WERI-Rb-1 (cell line): ENCODE measurements around the gene CNTN5.

Experiments used
- DNase-seq: peaks from one replicate; pipeline ENCODE4 v3.0.0-alpha.2; 2020
- H3K27ac ChIP-seq: fragments of 250-450 bp; sonication (Bioruptor Pico); 2 replicates; pipeline ENCODE4 v1.5.1; 2020; ENCODE audit warnings: mild to moderate bottlenecking, moderate library complexity
- H3K27me3 ChIP-seq: fragments of 250-450 bp; sonication (Bioruptor Pico); 2 replicates; pipeline ENCODE4 v1.5.1; 2021; ENCODE audit warnings: mild to moderate bottlenecking, low read depth, moderate library complexity; ENCODE audit not compliant: insufficient read depth, severe bottlenecking
- H3K36me3 ChIP-seq: fragments of 250-450 bp; sonication (Bioruptor Pico); 2 replicates; pipeline ENCODE4 v1.5.1; 2020; ENCODE audit warnings: mild to moderate bottlenecking, moderate library complexity
- H3K4me3 ChIP-seq: 2 replicates; pipeline ENCODE4 v1.5.1; 2011; ENCODE audit warnings: low read depth, mild to moderate bottlenecking, control low read depth, low read length
- H3K9me3 ChIP-seq: fragments of 250-450 bp; sonication (Bioruptor Pico); 2 replicates; pipeline ENCODE4 v1.5.1; 2021; ENCODE audit warnings: mild to moderate bottlenecking, moderate library complexity; ENCODE audit not compliant: severe bottlenecking
- CTCF ChIP-seq: IDR thresholded peaks from 2 replicates; pipeline ENCODE4 v1.5.1; 2011; ENCODE audit warnings: low read depth, mild to moderate bottlenecking, control low read depth, inconsistent platforms, low read length

The CNTN5 gene

GRCh38 chr11:99565333-99565732 is 544.6 kb downstream of the CNTN5 start:
- H3K27ac ChIP-seq = no peak overlapping the region
- no peak for DNase-seq
- no peaks in the 10 kb centered on the region for H3K27me3 ChIP-seq
- no peak for TF ChIP-seq CTCF
- H3K4me3 ChIP-seq = no peak overlapping the region
- no peaks in the 10 kb centered on the region for H3K9me3 ChIP-seq
- H3K36me3 ChIP-seq = no peaks in the 10 kb centered on the region

GRCh38 chr11:99567334-99567956 is 546.7 kb downstream of the CNTN5 start:
- Histone ChIP-seq H3K36me3 (no peaks in the 10 kb centered on the region), H3K9me3 (no peaks in the 10 kb centered on the region), H3K4me3 (no peak overlapping the region), H3K27ac (no peak overlapping the region), H3K27me3 (no peaks in the 10 kb centered on the region)
- no peak for DNase-seq
- TF ChIP-seq CTCF = no peak

GRCh38 chr11:99568808-99569207 is 548.1 kb downstream of the CNTN5 start:
- Histone ChIP-seq H3K27ac (no peak overlapping the region), H3K27me3 (no peaks in the 10 kb centered on the region), H3K9me3 (no peaks in the 10 kb centered on the region), H3K36me3 (no peaks in the 10 kb centered on the region), H3K4me3 (no peak overlapping the region)
- DNase-seq = no peak
- TF ChIP-seq CTCF = no peak

GRCh38 chr11:99571094-99571493 is 550.3 kb downstream of the CNTN5 start:
- no peak for DNase-seq
- TF ChIP-seq CTCF = no peak
- H3K27me3 ChIP-seq = no peaks in the 10 kb centered on the region

GRCh38 chr11:99584830-99585229 is 564.1 kb downstream of the CNTN5 start:
- H3K36me3 ChIP-seq = no peaks in the 10 kb centered on the region
- H3K27me3 ChIP-seq = no peaks in the 10 kb centered on the region
- H3K9me3 ChIP-seq = no peaks in the 10 kb centered on the region
- no peak overlapping the region for H3K27ac ChIP-seq
- no peak overlapping the region for H3K4me3 ChIP-seq
- no peak for DNase-seq
- TF ChIP-seq CTCF = no peak

More at GRCh38 chr11:99571094-99571493, 550.3 kb downstream of the CNTN5 start:
- H3K9me3 ChIP-seq = no peaks in the 10 kb centered on the region
- H3K4me3 ChIP-seq = no peak overlapping the region
- no peak overlapping the region for H3K27ac ChIP-seq
- no peaks in the 10 kb centered on the region for H3K36me3 ChIP-seq

- no peaks in the 10 kb centered on the region for H3K9me3 ChIP-seq
- no peak overlapping the region for H3K4me3 ChIP-seq
- no peaks in the 10 kb centered on the region for H3K36me3 ChIP-seq
- H3K27ac ChIP-seq = no peak overlapping the region
- H3K27me3 ChIP-seq = no peaks in the 10 kb centered on the region
- DNase-seq = no peak
- no peak for TF ChIP-seq CTCF
Measured at GRCh38 chr11:99585606-99586005, 564.9 kb downstream of the CNTN5 start.
